Activated CD8-positive, alpha-beta T cell treated with anti-CD3 and anti-CD28 coated beads, Interleukin-2, amount 10 ng/mL, durations not matched to agents 7 days and 5 days (primary cell): Measurements from ENCODE around the gene CDK6. TPM values are rescaled to one million over a fixed set of nuclear protein-coding genes. Genes with fewer than 3 reads are reported as not detected.

Source experiments
- ATAC-seq: fragments of 150-1000 bp; cut with Tn5 transposase; one replicate; pipeline ENCODE4 v1.10.0; 2021; ENCODE audit warnings: moderate library complexity
- CTCF ChIA-PET: fragments of 350-600 bp; sonication (Branson Sonifier 250); formaldehyde crosslinking; loops from one replicate; lab custom pipeline; 2021; ENCODE audit warnings: antibody characterized with exemption; lab: Charles Lee
- POLR2A ChIA-PET: fragments of 350-600 bp; sonication (Branson Sonifier 250); formaldehyde crosslinking; loops from one replicate; lab custom pipeline; 2021; ENCODE audit warnings: antibody characterized with exemption; lab: Charles Lee
- DNase-seq: peaks from one replicate; pipeline ENCODE4 v3.0.0-alpha.2; 2020
- H3K27ac Mint-ChIP-seq: one replicate; pipeline ENCODE4 v1.8.0; 2021; ENCODE audit warnings: mild to moderate bottlenecking, mixed read lengths
- H3K27me3 Mint-ChIP-seq: one replicate; pipeline ENCODE4 v1.8.0; 2021; ENCODE audit warnings: low read depth, mixed read lengths
- H3K36me3 Mint-ChIP-seq: one replicate; pipeline ENCODE4 v1.8.0; 2021; ENCODE audit warnings: low read depth, mixed read lengths
- H3K4me1 Mint-ChIP-seq: one replicate; pipeline ENCODE4 v1.8.0; 2021; ENCODE audit warnings: low read depth, mixed read lengths
- H3K4me3 Mint-ChIP-seq: one replicate; pipeline ENCODE4 v1.8.0; 2021; ENCODE audit warnings: mild to moderate bottlenecking, mixed read lengths
- H3K9me3 Mint-ChIP-seq: one replicate; pipeline ENCODE4 v1.8.0; 2022; ENCODE audit warnings: mixed read lengths; ENCODE audit not compliant: insufficient read depth
- total RNA-seq, 2 experiments: library from RNA; stranded (reverse); gene quantifications; one replicate each; pipeline ENCODE4 v1.2.3, GENCODE V29; 2021

CDK6 gene
- total RNA-seq, 2 experiments from 2014 or later = 159 to 160 TPM

DNA sequence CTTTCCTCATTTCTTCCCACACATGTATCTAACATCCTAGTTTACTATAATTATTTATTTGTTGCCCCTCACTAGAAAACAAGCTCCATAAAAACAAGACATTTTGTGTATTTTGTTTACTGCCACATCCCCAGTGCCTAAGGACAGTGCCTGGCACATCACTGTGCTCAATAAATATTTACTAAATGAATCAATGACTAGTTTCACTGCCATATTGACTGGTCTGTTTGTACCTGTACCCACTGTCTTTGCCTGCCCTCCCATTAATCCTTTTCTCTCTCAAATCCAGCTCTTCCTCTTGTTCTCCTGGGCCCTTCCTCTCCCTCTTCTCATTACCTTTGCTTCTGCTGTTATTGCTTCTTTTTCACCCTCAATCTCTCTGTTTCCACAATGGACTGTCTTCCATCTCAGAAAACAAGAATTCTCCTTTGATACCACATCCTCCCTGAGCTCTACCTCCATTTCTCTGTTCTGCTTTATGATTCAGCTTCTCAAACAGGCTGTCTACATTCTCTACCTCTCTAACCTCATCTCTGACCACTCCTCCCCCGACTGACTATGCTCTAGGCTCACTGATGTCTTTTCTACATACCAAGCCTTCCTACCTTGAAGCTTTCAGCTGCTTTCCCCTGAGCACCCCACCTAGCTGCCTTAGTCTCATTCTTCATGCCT lies 237.9 kb downstream of the CDK6 start:
- DNase-seq (no peak), ATAC-seq (peak; percentile 48)
- ChIA-PET CTCF (interaction anchor here (0.7 to 3.1 kb wide), 8 partner anchors 8 to 70 kb away, joined by 3 to 17 read pairs (median 4); partner anchors contain the start of genes FAM133B, PEX1 and RBM48), POLR2A (interaction anchor here (1.2 kb wide), 1 partner anchor 8 kb away, joined by 8 read pairs; the partner anchor contains the start of gene FAM133B)
- H3K4me1 Mint-ChIP-seq = no peaks in the 10 kb centered on the region
- H3K27ac Mint-ChIP-seq = no peak overlapping the region
- H3K36me3 Mint-ChIP-seq = no peaks in the 10 kb centered on the region
- no peak overlapping the region for H3K4me3 Mint-ChIP-seq
- no peaks in the 10 kb centered on the region for H3K9me3 Mint-ChIP-seq
- peaks cover 4% of the 10 kb centered on the region for H3K27me3 Mint-ChIP-seq

DNA sequence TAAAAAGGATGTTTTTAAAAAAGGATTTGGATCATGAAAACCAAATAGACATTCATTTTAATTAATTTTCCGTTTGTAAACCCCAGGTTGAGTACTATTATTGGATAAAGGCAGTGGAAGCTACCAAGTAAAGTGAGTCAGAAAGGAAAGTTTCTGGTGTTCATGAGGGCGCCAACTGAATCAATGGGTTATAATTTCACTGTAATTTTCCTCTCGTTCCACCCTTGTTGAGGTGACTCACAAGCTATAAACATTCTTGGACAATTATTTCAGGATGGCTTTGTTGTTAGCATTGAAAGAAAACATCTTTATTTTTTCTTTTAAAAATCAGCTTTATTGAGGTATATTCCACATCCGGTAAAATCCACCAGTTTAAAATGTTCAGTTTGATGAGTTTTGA lies 241.1 kb downstream of the CDK6 start:
- Mint-ChIP-seq H3K9me3 (no peaks in the 10 kb centered on the region), H3K27me3 (peaks cover 17% of the 10 kb centered on the region), H3K4me1 (peaks cover 5% of the 10 kb centered on the region), H3K36me3 (no peaks in the 10 kb centered on the region), H3K4me3 (no peak overlapping the region), H3K27ac (no peak overlapping the region)
- ChIA-PET CTCF (interaction anchor here (1.0 to 3.5 kb wide), 4 partner anchors 14 to 232 kb away, joined by 3 to 24 read pairs (median 4); partner anchors contain the start of genes PEX1 and RBM48), POLR2A (no interaction called here)
- ATAC-seq (no peak), DNase-seq (no peak)

DNA sequence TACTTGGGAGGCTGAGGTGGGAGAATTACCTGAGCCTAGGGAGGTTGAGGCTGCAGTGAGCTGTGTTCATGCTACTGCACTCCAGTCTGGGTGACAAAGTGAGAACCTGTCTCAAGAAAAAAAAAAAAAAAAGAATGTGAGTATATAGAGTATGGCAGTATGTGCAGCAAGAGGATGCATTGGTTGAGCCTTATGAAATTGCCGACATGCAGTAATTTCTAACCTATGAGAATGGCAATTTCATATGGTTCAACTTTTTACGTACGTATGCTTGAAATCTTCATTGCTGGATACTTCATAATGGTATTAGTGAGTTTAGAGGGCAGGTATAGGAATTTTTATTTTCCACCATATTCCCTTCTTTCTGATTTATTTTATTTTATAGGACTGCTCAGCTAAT lies 241.6 kb downstream of the CDK6 start:
- Mint-ChIP-seq H3K27me3 (peaks cover 17% of the 10 kb centered on the region), H3K4me3 (no peak overlapping the region), H3K27ac (no peak overlapping the region), H3K4me1 (peaks cover 5% of the 10 kb centered on the region), H3K9me3 (no peaks in the 10 kb centered on the region), H3K36me3 (peaks cover 1% of the 10 kb centered on the region)
- POLR2A ChIA-PET = interaction anchor here (1.3 kb wide), 1 partner anchor 16 kb away, joined by 4 read pairs; no protein-coding TSS in a partner anchor
- ATAC-seq (no peak), DNase-seq (no peak)
- CTCF ChIA-PET = interaction anchor here (1.0 to 3.5 kb wide), 5 partner anchors 14 to 233 kb away, joined by 3 to 24 read pairs (median 4); partner anchors contain the start of genes PEX1 and RBM48

DNA sequence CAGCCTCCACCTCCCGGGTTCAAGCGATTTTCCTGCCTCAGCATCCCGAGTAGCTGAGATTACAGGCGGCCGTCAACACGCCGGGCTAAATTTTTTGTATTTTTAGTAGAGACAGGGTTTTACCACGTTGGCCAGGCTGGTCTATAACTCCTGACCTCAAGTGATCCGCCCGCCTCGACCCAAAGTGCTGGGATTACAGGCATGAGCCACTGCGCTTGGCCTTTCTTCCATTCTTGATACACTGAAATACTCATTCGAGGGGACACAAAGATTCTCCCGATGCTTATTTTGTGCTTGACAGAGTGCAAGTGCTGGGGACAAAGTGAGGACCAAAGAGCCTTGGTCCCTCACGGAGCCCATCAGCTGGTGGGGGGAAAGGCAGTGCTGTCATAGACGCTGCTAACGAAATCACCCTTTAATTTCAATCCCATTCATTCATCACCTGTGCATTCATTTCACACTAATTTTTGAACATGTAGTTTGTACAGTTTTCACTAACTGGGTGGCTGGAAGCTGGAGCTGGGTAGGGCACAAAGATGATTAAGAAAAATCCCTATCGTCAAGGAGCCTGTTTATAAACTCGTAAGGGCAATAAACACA lies 245.6 kb downstream of the CDK6 start:
- no peak overlapping the region for H3K27ac Mint-ChIP-seq
- ChIA-PET CTCF (interaction anchor here (0.6 to 4.4 kb wide), 13 partner anchors 8 to 247 kb away, joined by 3 to 57 read pairs (median 4); partner anchors contain the start of genes PEX1 and RBM48), POLR2A (interaction anchor here (1.1 to 2.1 kb wide), 10 partner anchors 8 to 244 kb away, joined by 3 to 15 read pairs (median 6); partner anchors contain the start of genes PEX1 and RBM48)
- H3K9me3 Mint-ChIP-seq = no peaks in the 10 kb centered on the region
- H3K4me1 Mint-ChIP-seq = peaks cover 42% of the 10 kb centered on the region
- peaks cover 30% of the 10 kb centered on the region for H3K36me3 Mint-ChIP-seq
- H3K27me3 Mint-ChIP-seq = peaks cover 17% of the 10 kb centered on the region
- ATAC-seq (no peak), DNase-seq (no peak)
- H3K4me3 Mint-ChIP-seq = peak overlapping the region; percentile 98

DNA sequence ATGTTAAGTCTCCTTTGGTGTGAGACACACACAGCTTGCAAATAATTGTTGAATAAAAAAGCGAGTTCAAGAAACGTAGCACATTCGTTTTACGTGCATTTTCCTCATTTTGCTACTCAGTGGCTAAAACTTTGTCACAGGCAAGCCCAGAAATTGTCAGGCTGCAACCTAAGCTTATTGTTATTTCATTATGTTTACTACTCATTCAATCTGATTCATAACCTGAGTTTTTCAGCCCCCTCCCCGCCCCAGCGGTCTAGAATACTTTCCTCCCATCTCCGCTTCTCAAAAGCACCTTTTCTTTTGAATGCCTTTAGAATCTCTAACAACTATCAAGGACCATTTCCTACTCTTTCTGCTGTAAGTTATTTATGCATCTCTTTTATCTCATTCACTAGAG lies 247.3 kb downstream of the CDK6 start:
- peak overlapping the region; percentile 98 for H3K4me3 Mint-ChIP-seq
- peaks cover 14% of the 10 kb centered on the region for H3K27me3 Mint-ChIP-seq
- no peak for ATAC-seq
- peaks cover 42% of the 10 kb centered on the region for H3K36me3 Mint-ChIP-seq
- peaks cover 55% of the 10 kb centered on the region for H3K4me1 Mint-ChIP-seq
- peak overlapping the region; percentile 96 for H3K27ac Mint-ChIP-seq
- ChIA-PET POLR2A (interaction anchor here (1.1 to 1.2 kb wide), 2 partner anchors 60 to 133 kb away, joined by 3 to 4 read pairs; partner anchors contain the start of genes PEX1 and RBM48), CTCF (interaction anchor here (1.2 to 4.4 kb wide), 4 partner anchors 20 to 229 kb away, joined by 3 to 57 read pairs (median 10); partner anchors contain the start of genes PEX1 and RBM48)
- no peaks in the 10 kb centered on the region for H3K9me3 Mint-ChIP-seq
- no peak for DNase-seq

DNA sequence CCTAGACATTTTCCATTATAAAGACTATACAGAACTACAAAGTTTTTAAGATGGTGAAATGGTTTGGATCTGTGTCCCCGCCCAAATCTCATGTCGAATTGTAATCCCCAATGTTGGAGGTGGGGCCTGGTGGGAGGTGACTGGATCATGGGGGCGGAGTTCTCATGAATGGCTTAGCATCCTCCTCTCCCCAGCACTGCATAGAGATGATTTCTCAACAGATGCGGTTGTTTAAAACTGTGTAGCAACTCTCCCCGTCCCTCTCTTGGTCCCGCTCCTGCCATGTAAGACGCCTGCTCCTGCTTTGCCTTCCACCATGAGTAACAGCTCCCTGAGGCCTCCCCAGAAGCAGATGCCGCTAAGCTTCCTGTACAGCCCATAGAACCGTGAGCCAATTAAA lies 247.8 kb downstream of the CDK6 start:
- Mint-ChIP-seq H3K9me3 (no peaks in the 10 kb centered on the region), H3K4me3 (peak overlapping the region; percentile 98), H3K27ac (peak overlapping the region; percentile 70), H3K36me3 (peaks cover 43% of the 10 kb centered on the region), H3K27me3 (peaks cover 13% of the 10 kb centered on the region), H3K4me1 (peaks cover 55% of the 10 kb centered on the region)
- ATAC-seq (no peak), DNase-seq (no peak)
- CTCF ChIA-PET = interaction anchor here (0.7 to 4.4 kb wide), 6 partner anchors 10 to 230 kb away, joined by 3 to 57 read pairs (median 4); partner anchors contain the start of genes PEX1 and RBM48
- POLR2A ChIA-PET = interaction anchor here (1.2 kb wide), 1 partner anchor 60 kb away, joined by 4 read pairs; the partner anchor contains the start of genes PEX1 and RBM48

DNA sequence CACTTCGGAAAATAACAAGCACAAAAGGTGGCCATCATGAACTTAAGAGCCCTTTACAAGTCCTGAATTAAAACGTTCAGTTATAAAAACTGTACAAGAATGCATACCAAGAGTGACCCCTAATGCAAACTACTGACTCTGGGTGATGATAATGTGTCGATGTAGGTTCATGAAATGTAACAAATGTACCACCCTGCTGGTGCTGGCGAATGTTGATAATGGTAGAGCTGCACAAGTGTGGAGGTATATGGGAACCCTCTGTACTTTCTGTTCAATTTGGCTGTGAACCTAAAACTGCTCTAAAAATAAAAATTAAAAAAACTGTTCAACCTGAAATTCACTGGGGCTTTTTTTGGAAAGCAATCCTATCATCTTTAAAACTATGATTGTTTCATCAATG lies 249.5 kb downstream of the CDK6 start:
- no peak overlapping the region for H3K4me3 Mint-ChIP-seq
- H3K4me1 Mint-ChIP-seq = peaks cover 59% of the 10 kb centered on the region
- peaks cover 3% of the 10 kb centered on the region for H3K27me3 Mint-ChIP-seq
- no peak for DNase-seq
- CTCF ChIA-PET = interaction anchor here (1.3 kb wide), 1 partner anchor 706 kb away, joined by 4 read pairs; the partner anchor contains the start of gene MTERF1
- peaks cover 52% of the 10 kb centered on the region for H3K36me3 Mint-ChIP-seq
- ATAC-seq = no peak
- H3K9me3 Mint-ChIP-seq = peaks cover 3% of the 10 kb centered on the region
- H3K27ac Mint-ChIP-seq = no peak overlapping the region
- POLR2A ChIA-PET = no interaction called here

DNA sequence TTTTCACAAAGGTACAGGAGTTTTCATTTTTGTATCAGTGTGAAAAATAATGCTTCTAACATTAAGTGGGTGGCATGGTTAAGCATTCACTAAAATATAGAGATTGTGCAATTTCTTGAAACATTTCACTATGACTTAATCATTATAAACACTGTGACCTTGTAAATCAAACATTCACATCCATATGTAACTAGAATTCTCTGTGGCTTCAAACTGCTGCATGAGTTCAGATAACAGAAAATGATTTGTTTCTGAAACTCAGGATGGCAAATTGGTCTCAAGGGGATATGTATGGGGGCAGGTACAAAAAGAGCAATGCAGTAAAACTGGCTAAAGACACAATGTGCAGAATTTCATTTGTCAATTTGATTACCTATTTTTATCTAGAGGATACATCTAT lies 250.0 kb downstream of the CDK6 start:
- peaks cover 3% of the 10 kb centered on the region for H3K27me3 Mint-ChIP-seq
- no peak for DNase-seq
- no peak for ATAC-seq
- no peak overlapping the region for H3K4me3 Mint-ChIP-seq
- POLR2A ChIA-PET = no interaction called here
- peaks cover 52% of the 10 kb centered on the region for H3K36me3 Mint-ChIP-seq
- H3K9me3 Mint-ChIP-seq = peaks cover 3% of the 10 kb centered on the region
- H3K4me1 Mint-ChIP-seq = peaks cover 59% of the 10 kb centered on the region
- CTCF ChIA-PET = interaction anchor here (1.3 to 1.6 kb wide), 3 partner anchors 12 to 706 kb away, joined by 4 read pairs; partner anchors contain the start of gene MTERF1
- no peak overlapping the region for H3K27ac Mint-ChIP-seq

DNA sequence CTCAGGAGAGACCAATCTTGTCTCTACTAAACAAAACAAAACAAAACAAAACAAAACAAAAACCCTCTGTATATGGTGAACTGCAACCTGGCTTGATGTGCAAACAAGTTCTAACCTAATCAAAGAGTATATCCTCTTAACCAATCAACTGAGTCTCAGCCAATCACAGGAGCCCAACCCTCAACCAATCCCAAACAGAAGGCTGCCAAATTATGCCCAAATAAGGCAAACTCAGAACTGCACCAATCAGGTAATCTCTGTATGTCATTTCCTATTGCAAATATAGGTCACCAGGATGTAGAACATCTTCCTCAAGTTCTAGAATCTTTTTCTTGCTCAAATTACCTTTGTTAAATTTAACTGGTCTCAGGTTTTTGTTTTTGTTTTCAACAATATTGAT lies 251.4 kb downstream of the CDK6 start:
- Mint-ChIP-seq H3K27me3 (no peaks in the 10 kb centered on the region), H3K27ac (peak overlapping the region; percentile 73), H3K9me3 (peaks cover 3% of the 10 kb centered on the region), H3K36me3 (peaks cover 58% of the 10 kb centered on the region), H3K4me1 (peaks cover 54% of the 10 kb centered on the region), H3K4me3 (no peak overlapping the region)
- peak; percentile 26 for ATAC-seq
- DNase-seq = peak; percentile 32
- ChIA-PET CTCF (interaction anchor here (1.3 to 1.6 kb wide), 2 partner anchors 11 to 28 kb away, joined by 4 read pairs; no protein-coding TSS in a partner anchor), POLR2A (interaction anchor here (0.6 to 0.8 kb wide), 2 partner anchors 56 to 646 kb away, joined by 3 to 4 read pairs; partner anchors contain the start of genes PEX1 and RBM48)

DNA sequence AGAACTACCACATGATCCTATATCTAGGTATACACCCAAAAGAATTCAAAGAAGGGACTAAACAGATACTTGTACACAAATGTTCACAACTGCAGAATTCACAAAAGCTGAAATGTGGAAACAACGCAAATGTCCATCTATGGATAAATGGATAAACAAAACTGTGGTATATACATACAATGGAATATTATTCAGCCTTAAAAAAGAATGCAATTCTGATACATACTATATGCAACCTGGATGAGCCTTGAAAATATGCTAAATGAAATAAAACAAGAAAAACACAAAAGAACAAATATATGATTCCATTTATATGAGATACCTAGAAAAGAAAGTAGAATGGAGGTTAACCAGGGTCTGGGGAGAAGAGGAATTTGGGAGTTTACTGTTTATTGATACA lies 253.4 kb downstream of the CDK6 start:
- no peak for DNase-seq
- Mint-ChIP-seq H3K27ac (no peak overlapping the region), H3K27me3 (no peaks in the 10 kb centered on the region), H3K36me3 (peaks cover 54% of the 10 kb centered on the region), H3K4me1 (peaks cover 37% of the 10 kb centered on the region), H3K9me3 (peaks cover 3% of the 10 kb centered on the region), H3K4me3 (no peak overlapping the region)
- no peak for ATAC-seq
- CTCF ChIA-PET = no interaction called here
- POLR2A ChIA-PET = no interaction called here

DNA sequence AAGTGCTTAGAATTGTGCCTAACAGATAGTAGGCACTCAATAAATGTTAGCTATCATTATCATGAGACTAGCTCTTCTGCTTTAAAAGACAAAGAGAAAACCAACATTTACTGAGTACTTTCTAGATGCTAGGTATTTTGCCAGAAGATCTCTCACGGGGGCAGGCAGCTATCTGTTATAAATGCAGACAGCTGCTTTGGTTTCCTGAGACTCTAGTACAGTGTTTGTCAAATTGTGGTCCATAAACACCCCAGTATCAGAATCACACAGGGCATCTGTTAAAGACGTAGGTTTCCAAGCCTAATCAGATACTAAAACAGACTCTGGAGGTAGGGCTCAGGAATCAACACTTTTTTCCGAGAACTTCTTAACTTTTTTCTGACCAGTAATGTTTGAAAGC lies 260.1 kb downstream of the CDK6 start:
- CTCF ChIA-PET = interaction anchor here (0.9 to 1.0 kb wide), 2 partner anchors 14 to 16 kb away, joined by 3 read pairs; partner anchors contain the start of gene FAM133B
- Mint-ChIP-seq H3K4me1 (peaks cover 3% of the 10 kb centered on the region), H3K4me3 (no peak overlapping the region), H3K36me3 (peaks cover 46% of the 10 kb centered on the region), H3K9me3 (no peaks in the 10 kb centered on the region), H3K27ac (peak overlapping the region; percentile 44), H3K27me3 (no peaks in the 10 kb centered on the region)
- ATAC-seq = no peak
- POLR2A ChIA-PET = interaction anchor here (0.9 kb wide), 1 partner anchor 14 kb away, joined by 3 read pairs; the partner anchor contains the start of gene FAM133B
- DNase-seq = no peak
